ENCODE results near the gene R3HDM2.

DNA sequence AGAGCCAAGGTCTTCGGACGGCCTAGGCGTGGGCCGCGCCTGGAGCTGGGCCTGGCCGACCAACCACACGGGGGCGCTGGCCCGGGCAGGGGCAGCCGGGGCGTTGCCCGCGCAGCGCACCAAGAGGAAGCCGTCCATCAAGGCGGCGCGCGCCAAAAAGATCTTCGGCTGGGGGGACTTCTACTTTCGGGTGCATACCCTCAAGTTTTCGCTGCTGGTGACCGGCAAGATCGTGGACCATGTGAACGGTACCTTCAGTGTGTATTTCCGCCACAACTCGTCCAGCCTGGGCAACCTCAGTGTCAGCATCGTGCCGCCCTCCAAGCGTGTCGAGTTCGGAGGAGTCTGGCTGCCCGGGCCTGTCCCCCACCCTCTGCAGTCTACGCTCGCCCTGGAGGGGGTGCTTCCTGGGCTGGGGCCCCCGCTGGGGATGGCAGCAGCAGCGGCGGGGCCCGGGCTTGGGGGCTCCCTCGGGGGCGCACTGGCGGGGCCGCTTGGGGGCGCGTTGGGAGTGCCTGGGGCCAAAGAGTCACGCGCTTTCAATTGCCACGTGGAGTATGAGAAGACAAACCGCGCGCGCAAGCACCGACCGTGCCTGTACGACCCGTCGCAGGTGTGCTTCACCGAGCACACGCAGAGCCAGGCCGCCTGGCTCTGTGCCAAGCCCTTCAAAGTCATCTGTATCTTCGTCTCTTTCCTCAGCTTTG is 205.7 kb downstream of the R3HDM2 start:
- TF ChIP-seq, protein P1, sequence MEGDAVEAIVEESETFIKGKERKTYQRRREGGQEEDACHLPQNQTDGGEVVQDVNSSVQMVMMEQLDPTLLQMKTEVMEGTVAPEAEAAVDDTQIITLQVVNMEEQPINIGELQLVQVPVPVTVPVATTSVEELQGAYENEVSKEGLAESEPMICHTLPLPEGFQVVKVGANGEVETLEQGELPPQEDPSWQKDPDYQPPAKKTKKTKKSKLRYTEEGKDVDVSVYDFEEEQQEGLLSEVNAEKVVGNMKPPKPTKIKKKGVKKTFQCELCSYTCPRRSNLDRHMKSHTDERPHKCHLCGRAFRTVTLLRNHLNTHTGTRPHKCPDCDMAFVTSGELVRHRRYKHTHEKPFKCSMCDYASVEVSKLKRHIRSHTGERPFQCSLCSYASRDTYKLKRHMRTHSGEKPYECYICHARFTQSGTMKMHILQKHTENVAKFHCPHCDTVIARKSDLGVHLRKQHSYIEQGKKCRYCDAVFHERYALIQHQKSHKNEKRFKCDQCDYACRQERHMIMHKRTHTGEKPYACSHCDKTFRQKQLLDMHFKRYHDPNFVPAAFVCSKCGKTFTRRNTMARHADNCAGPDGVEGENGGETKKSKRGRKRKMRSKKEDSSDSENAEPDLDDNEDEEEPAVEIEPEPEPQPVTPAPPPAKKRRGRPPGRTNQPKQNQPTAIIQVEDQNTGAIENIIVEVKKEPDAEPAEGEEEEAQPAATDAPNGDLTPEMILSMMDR (IDR thresholded peaks at IDR 0.05; ENCODE audit: low read depth, low read length, missing input control) = peak; percentile 69
- TF ChIP-seq SP1 (IDR thresholded peaks at IDR 0.05) (no peak), RAD21 (IDR thresholded peaks at IDR 0.05) (peak in 1 of 2 donors; percentile 70)

Data from liver (tissue), 3 donors.